HG03432 (cell line): Measurements from ENCODE around the gene ZNF423.

Experiments used
- ATAC-seq: cut with Tn5 transposase; IDR thresholded peaks from one replicate; pipeline ENCODE4 v1.9.1; 2021; ENCODE audit warnings: mild to moderate bottlenecking, moderate library complexity; ENCODE audit not compliant: unreplicated experiment

The ZNF423 gene

GRCh38 chr16:49467540-49468372, 388.2 kb downstream of the ZNF423 start:
- ATAC-seq: no peak

GRCh38 chr16:49466881-49467280, 389.0 kb downstream of the ZNF423 start:
- ATAC-seq: no peak

DNA sequence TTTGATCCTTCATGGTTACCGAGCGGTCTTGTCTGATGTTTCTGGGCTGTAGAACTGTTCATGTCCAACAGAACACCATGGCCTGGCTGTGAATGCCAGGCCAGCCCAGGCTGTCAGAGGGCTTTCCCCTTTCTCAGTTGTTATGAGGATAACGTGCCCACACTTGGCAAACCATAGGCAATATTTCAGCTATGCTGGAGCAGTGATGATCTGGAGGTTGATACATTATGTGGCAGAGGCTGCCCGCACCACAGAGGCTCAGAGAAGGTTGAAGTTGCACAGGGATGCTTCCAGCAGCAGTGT, 389.4 kb downstream of the ZNF423 start:
- ATAC-seq: no peak

DNA sequence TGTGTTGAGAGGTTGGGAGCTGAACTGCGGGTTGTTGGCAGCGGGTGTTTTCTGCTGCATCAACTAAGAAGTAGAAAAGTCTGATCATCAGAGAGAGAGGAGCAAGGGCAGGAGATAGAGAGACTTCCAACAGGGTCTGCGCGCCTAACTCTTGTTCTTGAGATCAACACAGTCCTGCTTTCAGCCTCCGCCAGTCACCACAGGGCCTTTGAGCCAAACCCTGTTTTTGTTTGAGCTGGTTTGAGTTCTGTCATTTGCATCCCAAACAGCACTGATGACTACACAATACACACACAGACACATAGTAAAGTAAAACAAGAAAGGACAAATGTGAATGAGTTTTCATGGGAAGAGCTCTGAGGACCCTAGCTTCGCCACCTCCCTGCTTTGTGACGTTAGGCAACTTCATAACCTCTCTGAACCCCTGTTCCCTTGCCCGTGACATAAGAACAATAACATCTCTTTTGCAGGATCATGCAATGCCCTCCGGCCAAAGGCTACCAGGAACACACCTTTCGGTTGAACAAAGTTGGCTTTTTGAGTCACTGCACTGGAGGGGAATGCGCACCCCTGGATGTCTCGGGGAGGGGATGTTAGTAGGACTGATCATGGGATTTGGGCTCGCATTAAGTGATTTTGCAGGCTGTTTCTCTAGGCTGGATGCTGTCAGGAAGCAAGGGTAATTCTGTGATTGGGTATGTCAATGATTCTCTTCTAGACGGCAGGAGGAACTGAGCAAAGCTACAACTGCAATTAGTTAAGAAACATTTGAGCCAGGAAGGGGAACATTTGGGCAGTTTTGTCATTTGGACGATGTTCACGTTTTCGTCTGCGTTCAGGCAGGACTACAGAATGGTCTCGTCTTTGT, 390.0 kb downstream of the ZNF423 start:
- ATAC-seq: no peak

- no peak for ATAC-seq
Measured at GRCh38 chr16:49464877-49465504, 390.9 kb downstream of the ZNF423 start.

- no peak for ATAC-seq
Measured at GRCh38 chr16:49464093-49464492, 391.8 kb downstream of the ZNF423 start.

DNA sequence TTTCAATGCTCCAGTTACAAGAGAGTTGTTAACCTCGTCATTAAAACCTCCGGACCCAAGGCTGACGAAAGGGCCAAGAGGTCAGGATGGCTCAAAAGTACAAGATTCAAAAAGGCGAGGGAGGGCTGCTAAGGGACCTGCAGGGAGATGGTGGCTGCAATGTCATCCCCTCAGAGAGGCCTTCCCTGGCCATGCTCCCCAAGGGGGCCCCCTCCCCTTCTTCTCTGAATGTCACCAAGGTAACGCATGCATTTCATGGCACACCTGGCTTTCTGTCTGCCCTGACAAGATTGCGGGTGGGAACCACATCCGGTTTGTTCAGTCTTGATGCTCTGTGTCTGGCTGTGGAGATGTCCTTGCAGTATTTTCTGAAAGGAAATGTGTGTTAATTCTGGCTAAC, 392.4 kb downstream of the ZNF423 start:
- ATAC-seq: peak; percentile 69

DNA sequence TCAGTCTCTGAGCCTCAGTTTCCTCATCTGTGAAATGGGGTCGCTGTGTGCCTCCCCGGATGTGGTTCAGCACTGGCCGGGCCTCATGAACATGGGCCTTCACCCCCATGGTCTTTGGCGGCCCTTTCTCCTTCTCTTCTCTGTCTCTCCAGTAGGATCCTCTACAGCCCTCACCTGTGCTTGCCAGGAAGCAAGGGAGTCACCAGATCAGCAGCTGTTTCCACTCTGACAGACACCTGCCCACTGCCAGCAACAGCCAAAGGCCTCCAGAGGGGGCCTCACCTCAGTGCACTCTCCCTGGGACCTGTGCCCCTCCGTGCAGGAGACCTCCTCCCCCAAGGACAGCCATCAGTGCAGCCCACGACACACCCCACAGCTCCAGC, 392.9 kb downstream of the ZNF423 start:
- no peak for ATAC-seq

GRCh38 chr16:49462362-49462988, 393.4 kb downstream of the ZNF423 start:
- ATAC-seq: no peak

GRCh38 chr16:49461517-49461951, 394.4 kb downstream of the ZNF423 start:
- no peak for ATAC-seq

GRCh38 chr16:49460786-49461470, 395.0 kb downstream of the ZNF423 start:
- no peak for ATAC-seq

GRCh38 chr16:49459953-49460735, 395.8 kb downstream of the ZNF423 start:
- ATAC-seq: no peak

DNA sequence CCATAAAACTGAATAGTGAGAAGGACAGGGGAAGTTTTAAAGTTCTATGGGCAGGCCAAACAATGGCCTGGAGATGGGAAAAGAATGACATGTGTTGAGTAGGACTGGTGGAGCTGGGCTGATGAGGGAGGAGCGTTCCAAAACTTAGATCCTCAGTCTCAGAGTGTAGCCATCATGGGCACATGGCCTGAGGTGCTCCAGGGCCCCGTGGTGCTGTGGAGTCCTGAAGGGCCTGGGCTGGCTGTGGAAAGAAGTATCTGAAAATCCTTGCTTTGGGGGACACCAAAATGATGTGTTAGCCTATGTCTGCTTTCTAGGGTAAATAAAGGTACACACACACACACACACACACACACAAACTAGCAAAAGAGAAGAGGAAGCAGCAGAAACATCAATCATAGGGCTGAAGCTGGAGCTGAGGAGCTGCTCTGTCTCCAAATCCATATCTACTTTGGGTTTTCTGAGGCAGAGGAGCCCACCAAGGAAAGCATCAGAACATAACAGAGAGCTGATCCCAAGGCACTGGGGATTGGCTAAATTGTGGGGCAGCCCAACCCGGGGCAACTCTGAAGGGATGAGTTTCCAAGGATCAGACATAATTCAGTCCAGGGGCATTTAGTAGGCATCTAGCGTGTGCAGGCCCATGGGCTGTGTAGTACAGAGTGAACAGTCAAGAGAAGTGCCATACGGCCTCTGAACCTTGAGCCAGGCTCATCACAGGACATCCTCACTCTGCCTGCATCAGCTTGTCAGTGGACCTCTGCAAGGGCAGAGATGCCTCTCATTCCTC, 397.1 kb downstream of the ZNF423 start:
- ATAC-seq: no peak

DNA sequence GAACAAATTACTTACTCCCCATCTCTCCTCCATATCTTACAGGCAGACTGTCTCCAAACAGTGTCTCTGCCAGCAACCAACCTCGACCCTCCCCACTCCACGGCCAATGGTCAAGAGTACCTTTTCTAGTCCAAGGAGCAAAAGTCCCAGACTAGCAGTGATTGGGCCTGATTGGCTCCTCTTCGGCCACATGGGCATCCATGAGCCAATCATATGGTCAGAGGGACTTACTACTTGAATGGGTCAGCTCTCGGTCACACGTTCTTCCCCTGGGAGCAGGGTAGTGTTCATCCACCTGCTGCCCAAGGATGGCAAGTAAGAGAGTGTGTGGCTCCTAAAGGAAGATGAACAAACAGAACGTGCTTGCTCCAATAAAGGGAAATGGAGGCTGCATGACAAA, 397.7 kb downstream of the ZNF423 start:
- ATAC-seq: no peak

GRCh38 chr16:49457196-49457595, 398.7 kb downstream of the ZNF423 start:
- no peak for ATAC-seq

- no peak for ATAC-seq
Measured at GRCh38 chr16:49456763-49457162, 399.1 kb downstream of the ZNF423 start.

DNA sequence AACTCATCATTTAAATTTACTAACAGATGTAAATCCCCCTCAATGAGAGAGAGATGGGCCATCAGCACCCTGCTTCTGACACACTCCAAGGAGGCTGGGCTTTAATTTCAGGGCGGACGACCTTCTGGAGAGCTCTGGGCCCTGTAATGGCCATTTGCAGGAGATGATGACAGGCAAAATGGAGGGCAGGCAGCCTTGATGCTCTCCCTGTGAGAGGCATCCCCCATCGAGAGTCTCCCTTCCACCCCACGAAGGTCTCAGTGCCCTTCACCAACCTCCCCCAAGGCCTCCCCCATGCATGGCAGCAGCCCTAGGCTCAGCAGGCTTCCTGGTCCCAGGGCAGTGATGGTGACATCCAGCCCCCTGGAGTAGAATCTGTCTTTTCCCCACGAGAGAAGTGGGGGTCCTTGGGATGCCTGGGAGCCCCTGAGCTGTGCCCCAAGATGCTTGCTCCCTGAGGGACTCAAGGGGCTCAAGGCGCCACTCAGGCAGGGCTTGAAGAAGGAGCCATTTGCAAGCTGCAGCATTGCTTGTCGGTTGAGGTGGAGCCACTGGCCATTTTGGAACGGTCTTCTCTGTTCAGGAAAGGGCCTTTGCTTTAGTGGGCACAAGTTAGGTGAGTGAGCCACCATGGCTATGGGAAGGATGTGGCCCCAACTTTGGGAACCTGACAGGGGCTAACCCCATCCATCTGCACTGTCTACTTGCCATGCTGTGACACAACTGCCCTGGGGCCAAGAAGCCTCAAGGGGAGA, 399.7 kb downstream of the ZNF423 start:
- no peak for ATAC-seq
